Panc1 (cell line): ENCODE results near the gene CDK12.

Experiments
- CTCF ChIP-seq: fragments of 450-650 bp; IDR thresholded peaks from 2 replicates; pipeline ENCODE4 v1.5.1; 2017; ENCODE audit warnings: mild to moderate bottlenecking
- REST ChIP-seq, 2 experiments: IDR thresholded peaks; 2 replicates each; pipeline ENCODE4 v1.6.1; 2011 to 2012; ENCODE audit warnings: low read depth in 2 of 2, control low read depth in 1 of 2, low read length in 1 of 2, mild to moderate bottlenecking in 1 of 2, moderate library complexity in 1 of 2; ENCODE audit not compliant: insufficient read depth in 1 of 2
- SIN3A ChIP-seq: IDR thresholded peaks from 2 replicates; pipeline ENCODE4 v1.6.1; 2012; ENCODE audit warnings: low read depth, mild to moderate bottlenecking, low read length, moderate library complexity, borderline replicate concordance; ENCODE audit not compliant: insufficient read depth
- TCF7L2 ChIP-seq: IDR thresholded peaks from 2 replicates; pipeline ENCODE4 v1.6.1; 2011; ENCODE audit warnings: mild to moderate bottlenecking, low read depth, low read length, inconsistent platforms

- TF ChIP-seq CTCF = no peak
- no peak for TF ChIP-seq SIN3A
- no peak for TF ChIP-seq REST (IDR thresholded peaks at IDR 0.05; ENCODE audit: insufficient read depth in 1 of 2, low read depth in 2 of 2, low read length in 1 of 2)
- no peak for TF ChIP-seq TCF7L2
Observed at GRCh38 chr17:39543176-39543575, 81.9 kb downstream of the CDK12 start.
